T1000 (cell line): Measurements from ENCODE around the gene EVI5L.

Experiments
- DNase-seq: peaks from one replicate; lab custom pipeline; 2025; ENCODE audit warnings: mixed read lengths; lab: John Stamatoyannopoulos, UW

Gene EVI5L

DNA sequence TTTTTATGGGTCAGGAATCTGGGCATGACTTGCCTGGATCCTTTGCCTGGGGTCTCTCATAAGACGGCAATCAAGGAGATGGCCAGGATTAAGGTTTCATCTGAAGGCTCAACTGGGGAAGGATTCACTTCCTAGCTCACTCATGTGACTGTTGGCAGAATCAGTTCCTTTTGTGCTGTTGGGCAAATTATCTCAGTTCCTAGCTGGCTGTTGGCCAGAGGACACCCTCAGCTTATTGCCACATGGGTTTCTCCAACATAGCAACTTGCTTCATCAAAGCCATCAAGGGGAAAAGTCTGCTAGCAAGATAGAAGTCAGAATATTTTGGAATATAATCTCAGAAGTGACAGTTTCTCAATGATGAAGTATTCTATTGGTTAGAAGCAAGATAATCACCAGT is 12.2 kb upstream of the EVI5L start:
- DNase-seq = no peak

- DNase-seq = no peak
These were observed 11.2 kb upstream of the EVI5L start for GRCh38 chr19:7818806-7819205.

DNA sequence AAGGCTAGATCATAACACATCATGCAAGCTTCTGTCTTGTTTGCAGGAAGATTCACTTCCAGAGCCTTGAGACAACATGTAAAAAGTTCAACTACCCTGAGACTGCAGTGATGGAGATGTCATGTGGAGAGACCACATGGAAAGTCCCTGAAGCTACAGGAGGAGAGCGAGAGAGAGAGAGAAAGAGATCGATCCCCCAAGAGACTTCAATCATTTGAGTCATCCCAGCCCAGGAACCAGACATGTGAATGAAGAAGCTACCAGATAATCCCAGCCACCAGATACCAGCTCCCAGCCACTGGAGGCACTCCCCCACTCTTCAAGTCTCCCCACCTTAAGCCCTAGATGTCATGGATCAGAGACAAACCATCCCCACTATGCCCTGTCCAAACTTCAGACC is 10.7 kb upstream of the EVI5L start:
- no peak for DNase-seq

DNA sequence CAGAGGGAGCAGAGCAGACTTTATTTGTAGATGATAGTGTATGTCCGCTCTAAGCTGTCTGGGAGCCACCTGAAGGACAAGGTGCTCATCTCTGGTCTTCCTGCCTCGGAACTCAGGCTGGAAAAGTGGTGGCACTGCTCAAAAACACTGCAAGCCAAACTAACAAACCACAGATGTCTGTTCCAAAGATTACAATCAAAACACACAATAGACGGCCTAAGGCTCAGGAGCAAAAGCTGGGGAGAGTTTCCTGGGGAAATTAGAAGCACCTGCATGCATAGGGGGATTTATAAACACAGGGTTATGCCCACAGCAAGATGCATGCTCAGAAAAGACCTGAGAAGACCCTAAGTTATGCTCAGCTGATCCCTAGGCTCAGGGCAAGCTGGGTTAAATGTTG is 9.4 kb upstream of the EVI5L start:
- DNase-seq = no peak

DNA sequence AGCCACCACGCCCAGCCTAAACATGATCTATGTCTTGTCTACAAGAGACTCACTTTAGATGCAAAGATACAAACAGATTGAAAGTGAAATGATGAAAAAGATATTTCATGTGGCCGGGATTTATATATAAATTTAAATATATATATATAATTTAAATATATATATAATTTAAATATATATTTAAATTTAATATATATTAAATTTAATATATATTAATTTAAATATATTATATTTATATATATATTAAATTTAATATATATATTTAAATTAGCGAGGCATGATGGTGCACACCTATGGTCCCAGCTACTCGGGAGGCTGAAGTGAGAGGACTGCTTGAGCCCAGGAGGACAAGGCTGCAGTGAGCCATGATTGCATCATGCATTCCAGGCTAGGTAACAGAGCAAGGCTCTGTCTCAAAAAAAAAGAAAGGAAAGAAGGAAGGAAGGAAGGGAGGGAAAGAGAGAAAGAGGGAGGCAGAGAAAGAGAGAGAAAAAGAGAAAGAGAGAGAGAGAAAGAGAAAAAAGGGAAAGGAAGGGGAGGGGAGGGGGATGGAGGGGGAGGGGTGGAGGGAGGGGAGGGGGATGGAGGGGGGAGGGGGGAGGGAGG is 7.0 kb upstream of the EVI5L start:
- DNase-seq = no peak

DNA sequence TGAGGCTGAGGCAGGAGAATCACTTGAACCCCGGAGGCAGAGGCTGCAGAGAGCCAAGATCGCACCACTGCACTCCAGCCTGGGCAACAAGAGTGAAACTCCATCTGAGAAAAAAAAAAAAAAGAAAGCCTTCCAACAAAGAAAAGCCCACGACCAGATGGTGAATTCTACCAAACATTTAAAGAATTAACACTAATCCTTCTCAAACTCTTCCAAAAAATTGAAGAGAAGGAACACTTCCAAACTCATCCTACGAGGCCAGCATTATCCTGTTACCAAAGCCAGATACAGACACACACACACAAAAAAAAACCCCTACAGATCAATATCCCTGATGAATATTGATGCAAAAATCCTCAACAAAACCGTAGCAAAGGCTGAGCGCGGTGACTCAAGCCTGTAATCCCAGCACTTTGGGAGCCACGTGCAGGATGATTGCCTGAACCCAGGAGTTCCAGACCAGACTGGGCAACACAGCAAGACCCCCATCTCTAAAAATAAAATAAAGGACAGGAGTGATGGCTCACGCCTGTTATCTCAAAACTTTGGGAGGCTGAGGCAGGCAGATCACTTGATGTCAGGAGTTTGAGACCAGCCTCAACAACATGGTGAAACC is 6.2 kb upstream of the EVI5L start:
- no peak for DNase-seq

DNA sequence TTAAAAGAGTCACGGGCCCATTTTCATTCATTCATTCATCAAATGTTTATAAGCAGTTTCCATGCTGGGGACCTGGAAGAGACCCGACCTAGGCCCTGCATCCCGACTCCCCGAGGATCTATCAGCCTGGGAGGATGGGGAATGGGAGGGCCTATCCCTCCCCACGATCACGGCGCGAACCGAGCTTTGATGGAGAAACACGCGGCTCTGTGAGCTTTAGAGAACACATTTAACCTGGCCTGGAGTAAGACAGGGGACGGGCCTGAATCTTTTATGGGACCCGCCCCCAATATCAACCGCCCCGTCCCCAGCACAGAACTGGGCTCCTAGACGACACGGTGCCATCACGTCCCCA is 875 bp upstream of the EVI5L start:
- no peak for DNase-seq

DNA sequence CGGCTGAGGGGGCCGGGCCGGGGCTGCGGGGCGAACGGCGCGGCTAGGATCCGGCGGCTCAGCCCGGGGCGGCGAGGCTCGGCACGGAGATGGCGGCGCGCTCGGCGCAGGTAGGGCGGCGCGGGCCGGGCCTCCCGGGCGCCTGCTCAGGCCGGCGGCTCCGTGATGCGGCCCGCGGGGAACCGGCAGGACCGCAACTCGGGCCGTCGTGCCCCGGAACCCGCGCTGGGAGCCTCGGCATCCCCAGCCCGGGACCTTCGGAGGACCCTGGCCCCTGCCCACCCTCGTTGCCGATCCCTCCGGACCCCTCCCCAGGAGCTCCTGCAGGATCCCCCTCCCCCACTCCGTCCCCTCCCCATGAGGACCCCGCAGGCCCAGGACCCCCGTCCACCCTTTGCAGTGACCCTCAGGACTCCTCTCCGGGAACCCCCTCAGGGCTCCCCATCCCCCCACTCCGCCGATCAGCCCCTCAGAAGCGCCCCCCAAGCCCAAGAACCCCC is 304 bp downstream of the EVI5L start:
- no peak for DNase-seq

- DNase-seq = no peak
These were observed 805 bp downstream of the EVI5L start for GRCh38 chr19:7830823-7831222.

- no peak for DNase-seq
These were observed 1.4 kb downstream of the EVI5L start for GRCh38 chr19:7831452-7831851.

- DNase-seq = no peak
These were observed 2.0 kb downstream of the EVI5L start for GRCh38 chr19:7832009-7832408.

DNA sequence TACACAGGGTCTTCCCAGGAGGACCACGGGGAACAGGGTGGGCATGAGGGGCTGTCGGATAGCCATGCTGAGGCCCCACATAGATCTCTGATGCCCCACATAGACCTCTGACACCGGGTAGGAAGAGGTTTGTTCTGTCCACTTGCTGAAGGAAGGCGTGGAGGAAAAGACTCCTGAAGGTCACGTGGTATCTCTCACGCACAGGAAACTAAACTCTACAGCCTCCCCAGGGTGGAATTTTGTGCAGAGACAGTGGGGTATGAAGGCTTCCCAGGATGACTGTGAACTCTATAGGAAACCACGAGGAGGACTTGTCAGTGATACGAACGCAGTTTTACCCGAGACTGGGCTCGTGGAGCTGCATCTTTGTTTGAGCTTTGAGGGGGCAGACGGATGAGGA is 2.8 kb downstream of the EVI5L start:
- DNase-seq = no peak

- peak; percentile 8 for DNase-seq
These were observed 3.4 kb downstream of the EVI5L start for GRCh38 chr19:7833225-7834099.

- no peak for DNase-seq
These were observed 9.5 kb downstream of the EVI5L start for GRCh38 chr19:7839476-7839875.

DNA sequence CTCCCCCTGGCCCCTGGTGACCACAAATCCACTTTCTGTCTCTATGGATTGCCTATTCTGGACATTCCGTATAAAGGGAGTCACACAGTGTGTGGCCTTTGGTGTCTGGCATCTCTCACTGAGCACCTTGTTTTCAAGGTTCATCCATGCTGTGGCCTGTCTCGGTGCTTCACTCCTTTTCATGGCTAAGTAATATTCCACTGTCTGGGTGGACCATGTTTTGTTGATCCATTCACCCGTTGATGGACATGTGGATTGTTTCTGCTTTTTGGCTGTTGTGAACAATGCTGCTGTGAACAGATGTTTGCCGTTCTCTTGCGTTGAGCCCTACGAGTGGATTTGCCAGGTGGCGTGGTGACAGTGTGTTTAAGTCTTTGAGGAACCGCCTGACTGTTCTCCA is 10.6 kb downstream of the EVI5L start:
- DNase-seq = no peak

DNA sequence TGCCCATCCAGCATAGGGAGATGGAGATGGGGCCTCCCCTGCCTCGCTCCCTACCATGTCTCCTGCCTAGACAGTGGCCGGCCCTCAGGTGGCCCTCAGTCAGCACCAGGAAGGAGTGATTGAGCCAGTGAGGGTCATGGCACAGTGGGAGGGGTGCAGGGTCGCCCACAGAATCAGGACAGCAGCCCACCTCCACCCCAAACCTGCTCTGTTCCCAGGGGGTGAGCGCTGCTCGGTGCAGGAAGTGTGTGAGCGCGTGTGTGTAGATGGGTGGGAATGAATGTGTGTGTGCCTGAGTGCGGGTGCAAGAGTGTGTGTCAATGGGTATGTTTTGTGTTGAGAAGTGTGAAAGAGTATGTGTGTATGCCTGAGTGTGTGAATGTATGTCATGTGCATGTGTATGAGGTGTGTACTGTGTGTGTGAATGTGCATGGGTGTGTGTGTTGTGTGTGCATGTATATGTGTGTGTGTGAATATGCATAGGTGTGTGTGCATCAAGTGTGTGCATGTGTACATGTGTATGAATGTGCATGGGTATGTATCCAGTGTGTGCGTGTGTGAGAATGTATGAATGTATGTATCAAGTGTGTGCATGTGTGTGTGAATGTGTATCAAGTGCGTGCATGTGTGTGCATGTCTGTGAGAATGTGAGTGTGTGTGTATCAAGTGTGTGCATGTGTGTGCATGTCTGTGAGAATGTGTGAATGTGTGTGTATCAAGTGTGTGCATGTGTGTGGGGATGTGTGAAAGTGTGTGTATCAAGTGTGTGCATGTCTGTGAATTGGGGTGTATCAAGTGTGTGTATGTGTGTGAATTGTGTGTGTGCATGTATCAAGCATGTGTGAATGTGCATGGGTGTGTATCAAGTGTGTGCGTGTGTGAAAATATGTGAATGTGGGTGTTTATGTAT is 12.0 kb downstream of the EVI5L start:
- DNase-seq = no peak

DNA sequence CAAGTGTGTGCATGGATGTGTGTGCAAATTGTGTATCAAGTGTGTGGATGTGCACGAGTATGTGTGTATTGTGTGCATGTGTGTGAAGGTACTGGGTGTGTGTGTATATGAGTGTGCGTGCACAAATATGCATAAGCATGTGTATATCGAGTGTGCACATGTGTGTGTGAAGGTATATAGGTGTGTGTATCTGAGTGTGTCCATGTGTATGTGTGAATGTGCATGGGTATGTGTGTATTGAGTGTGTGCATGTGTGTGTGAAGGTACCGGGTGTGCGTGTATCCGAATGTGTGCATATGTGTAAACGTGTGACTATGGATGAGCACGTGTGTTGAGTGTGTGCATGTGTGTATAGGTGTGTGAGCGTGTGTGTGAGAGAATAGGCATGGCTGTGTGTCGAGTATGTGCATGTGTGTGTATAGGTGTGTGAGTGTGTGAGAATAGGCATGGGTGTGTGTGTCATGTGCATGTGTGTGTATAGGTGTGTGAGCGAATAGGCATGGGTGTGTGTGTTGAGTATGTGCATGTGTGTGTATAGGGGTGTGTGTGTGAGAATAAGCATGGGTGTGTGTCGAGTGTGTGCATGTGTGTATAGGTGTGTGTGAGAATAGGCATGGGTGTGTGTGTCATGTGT is 12.8 kb downstream of the EVI5L start:
- no peak for DNase-seq

DNA sequence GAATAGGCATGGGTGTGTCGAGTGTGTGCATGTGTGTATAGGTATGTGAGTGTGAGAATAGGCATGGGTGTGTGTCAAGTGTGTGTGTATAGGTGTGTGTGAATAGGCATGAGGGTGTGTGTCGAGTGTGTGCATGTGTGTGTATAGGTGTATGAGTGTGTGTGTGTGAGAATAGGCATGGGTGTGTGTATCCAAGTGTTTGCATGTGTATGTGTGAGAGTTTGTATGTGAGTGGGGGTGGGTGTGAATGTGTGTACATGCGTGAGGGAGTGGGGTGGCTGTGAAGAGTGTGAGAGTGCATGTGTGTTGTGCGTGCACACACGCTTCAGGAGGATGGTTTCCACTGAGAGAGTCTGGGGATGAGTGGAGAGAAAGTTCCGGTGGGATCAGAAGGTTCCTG is 13.5 kb downstream of the EVI5L start:
- DNase-seq = no peak

GRCh38 chr19:7844405-7844804 is 14.4 kb downstream of the EVI5L start:
- DNase-seq = no peak

DNA sequence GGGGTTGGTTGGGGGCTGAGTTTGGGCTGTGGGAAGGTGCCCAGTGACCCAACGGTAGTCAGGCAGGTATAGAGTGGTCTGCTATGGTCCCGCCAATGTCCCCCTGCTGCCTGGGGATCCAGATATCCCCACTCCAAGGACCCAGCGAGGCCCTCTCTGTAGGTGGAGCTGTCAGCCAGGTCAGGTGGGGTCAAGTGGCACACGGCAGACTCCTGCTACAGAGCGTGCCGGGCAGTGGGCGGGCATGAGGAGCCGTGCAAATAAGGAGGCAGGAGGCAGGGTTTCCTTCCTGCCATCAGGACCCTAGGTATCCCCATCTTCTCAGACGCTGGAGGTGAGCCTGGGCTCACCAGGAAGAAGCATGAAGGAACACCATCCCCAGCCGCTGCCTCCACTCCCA is 14.9 kb downstream of the EVI5L start:
- DNase-seq = no peak

DNA sequence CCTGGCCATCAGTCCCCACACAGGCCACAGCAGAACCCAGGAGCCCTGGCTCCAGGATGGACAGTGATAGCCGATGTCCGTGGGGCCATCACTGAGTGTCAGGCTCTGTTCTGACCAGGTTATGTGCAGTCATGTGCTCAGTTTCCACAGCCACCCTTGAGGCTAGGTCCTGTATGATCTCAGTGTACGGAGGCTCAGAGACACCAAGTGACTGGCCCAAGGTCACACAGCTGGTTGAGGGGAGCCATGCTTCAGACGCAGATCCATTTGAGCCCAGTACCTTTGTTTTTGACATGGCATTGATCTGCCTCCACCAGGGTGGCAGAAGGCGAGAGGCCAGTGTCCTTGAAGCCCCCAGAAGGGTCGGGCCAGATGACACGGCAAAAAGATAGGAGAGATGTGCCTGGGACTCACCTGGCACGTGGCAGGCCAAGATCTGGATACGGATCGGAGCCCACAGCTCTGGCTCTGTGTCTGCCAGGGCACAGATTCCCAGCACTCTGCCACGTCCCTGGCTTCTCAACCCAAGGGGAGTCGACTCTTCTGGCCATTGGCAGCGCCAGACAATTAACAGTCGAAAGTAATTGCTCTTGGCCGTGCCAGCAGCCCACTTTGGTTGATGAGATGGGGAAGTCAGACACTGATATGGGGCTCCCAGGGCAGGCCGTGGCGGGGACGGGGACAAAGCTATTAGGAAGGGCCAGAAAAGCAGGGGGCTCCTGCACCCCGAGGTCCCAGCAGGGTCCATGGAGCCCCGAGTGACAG is 15.6 kb downstream of the EVI5L start:
- DNase-seq = no peak
